Stimulated activated CD4-positive, alpha-beta T cell treated with anti-CD3 and anti-CD28 coated beads, Interleukin-2, amount 100 ng/mL, for 4 hours (primary cell): ENCODE measurements around the gene FGFBP2.
A peak's percentile ranks its signal among the peaks of the same experiment; 100 is the strongest.

ENCODE experiments used
- DNase-seq: peaks from one replicate; pipeline ENCODE4 v3.0.0-alpha.2; 2020; ENCODE audit warnings: low read depth

Gene FGFBP2

GRCh38 chr4:15968551-15969300 lies 5.8 kb upstream of the FGFBP2 start:
- no peak for DNase-seq

DNA sequence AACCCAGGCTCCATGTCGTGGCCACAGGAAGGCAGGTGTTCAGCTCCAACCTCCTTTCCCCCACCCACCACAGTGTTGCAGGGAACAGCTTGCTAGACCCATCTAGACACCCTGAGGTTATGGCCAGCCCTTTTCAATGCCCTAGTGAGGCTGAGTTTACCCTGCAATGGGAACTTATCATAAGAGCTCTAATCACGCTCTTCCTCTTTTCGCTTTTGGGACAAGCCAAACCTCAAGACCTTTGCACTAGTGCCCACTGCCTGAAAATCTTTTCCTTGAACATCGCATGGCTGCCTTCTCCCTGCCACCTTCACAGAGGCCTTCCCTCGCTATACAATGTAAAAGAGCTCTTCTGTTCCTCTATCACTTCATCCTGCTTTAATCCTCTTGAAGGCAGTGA lies 2.4 kb upstream of the FGFBP2 start:
- no peak for DNase-seq

DNA sequence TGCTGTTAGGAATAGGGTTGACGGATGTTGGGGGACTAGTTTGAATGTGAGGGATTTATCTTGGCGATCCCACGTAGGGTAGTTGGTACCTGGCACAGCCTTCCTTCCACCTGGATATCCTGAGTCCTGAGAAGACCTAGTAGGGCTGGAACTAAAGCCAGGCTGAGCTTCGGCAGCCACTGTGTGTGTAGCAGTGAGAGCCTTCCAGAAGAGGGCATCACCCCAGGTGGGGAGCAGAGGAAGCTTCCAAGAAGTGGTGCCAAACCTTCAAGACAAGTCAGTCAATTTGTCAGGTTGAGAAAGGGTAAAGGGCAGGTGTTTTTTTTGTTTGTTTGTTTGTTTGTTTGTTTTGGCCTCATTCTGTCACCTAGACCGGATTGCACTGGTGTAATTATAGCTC lies 1.2 kb upstream of the FGFBP2 start:
- no peak for DNase-seq

GRCh38 chr4:15963576-15963975 lies 601 bp upstream of the FGFBP2 start:
- DNase-seq = no peak

- DNase-seq = no peak
Observed at GRCh38 chr4:15961781-15962510, 1.0 kb downstream of the FGFBP2 start.

- no peak for DNase-seq
Observed at GRCh38 chr4:15958562-15958961, 4.4 kb downstream of the FGFBP2 start.

GRCh38 chr4:15956179-15956850 lies 6.7 kb downstream of the FGFBP2 start:
- peak; percentile 65 for DNase-seq

DNA sequence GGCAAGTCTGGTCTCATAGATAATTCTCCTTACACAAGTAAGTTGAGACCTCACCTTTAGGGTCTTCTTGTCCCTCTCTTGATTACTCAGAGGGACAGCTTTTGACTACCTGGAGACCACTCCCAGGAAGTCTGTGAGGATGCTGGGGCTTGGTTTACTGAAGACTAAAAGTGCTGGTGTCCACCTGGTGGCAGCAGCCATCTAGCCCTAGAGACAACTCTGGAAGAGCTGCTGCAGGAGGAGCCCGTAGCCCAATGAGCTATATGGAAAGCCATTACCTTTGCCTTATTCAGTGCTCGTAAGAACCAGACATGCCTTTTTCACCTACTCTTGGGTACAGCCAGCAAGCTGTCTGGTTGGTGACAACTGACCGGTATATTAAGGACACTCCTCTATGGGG lies 7.3 kb downstream of the FGFBP2 start:
- DNase-seq = no peak

DNA sequence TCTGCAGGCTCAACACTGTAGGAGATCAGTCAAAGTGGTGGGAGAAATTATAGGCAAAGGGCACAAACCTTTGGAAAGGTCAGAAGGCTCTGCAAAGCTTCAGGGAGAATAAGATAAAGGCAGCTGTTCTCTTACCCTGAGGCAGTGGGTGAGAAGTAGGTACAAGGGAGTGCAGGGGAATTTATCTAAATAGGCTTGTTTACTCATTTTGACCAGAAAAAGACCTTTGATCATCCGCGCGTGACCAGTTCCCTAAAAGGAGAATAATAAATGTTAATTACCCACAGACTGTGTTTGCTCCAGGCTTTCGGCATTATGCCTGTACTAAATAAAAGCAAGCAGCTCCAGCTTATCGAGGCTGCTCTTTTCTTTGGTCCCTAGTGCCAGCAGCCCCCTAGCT lies 9.3 kb downstream of the FGFBP2 start:
- no peak for DNase-seq

DNA sequence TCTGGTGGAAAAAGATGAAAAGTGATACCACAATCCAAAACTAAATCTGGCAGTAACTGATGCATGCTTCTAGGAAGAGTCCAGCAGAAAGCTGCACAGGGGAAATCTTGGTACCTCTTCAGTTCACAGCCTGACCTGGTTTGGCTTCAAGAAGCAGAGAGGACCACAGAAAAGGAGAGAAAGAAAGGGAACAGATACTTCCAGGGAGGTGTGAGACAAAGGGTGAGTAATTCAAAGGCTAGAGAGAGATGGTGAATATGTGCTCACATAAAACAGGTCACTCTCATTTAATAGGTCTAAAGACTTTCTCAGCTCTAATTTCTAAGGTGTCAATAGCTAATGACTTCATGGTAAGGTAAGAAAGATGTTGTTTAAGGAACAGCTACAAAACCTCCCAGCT lies 11.2 kb downstream of the FGFBP2 start:
- DNase-seq = no peak

DNA sequence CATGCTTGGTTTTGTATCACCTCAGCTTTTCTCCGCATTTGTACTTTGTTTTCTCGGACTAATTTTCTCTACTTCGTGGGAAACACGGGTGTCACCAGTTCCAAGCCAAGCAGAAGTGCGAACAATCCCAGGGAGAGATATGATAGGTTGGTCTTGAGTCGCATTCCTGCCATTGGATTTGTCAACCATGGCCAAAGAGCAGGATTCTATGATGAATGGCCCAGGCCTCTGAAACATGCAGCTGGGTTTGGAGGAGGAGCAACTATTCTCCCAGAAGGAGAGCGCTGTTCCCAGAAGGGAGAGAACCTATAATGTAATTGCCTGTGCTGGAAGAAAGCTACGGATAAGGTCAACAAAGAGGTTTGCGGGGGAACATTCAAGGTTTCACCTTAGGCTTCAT lies 14.1 kb downstream of the FGFBP2 start:
- DNase-seq = no peak

DNA sequence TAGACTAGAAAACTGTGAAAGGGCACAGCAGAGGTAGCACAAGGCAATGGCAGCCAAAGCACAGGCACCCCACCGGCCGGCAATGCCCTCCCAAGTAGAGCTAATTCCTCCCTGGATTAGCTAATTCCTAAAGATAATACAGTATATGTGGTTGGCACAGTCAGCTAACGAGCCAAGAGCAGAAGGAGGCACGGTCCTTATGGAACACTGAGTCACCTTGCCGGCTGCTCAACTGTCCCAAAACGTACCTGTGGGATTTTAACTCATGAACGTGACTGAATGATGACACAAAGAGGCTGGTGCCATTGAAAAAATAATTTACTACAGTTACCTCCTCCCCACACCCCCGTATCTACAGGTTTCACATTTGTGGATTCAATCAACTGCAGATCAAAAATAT lies 15.3 kb downstream of the FGFBP2 start:
- no peak for DNase-seq

- DNase-seq = no peak
Observed at GRCh38 chr4:15945516-15945915, 17.5 kb downstream of the FGFBP2 start.

- DNase-seq = no peak
Observed at GRCh38 chr4:15944895-15945294, 18.1 kb downstream of the FGFBP2 start.

DNA sequence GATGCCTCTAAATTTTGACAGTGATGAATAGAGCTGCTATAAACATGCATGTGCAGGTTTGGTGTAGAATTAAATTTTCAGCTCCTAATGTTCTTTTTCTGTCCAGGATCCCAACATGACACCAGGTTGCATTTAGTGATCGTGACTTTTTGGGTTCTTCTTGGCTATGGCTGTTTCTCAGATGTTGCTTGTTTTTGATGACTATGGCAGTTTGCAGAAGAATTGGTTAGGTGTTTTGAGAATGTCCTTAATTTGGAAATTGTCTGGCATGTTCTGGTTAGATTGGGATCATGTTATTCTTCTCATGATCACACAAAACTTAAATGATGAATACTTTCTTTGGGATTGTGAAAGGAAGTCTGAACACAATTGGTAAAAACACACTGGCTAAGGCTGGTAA lies 20.7 kb downstream of the FGFBP2 start:
- no peak for DNase-seq

- no peak for DNase-seq
Observed at GRCh38 chr4:15938640-15939039, 24.3 kb downstream of the FGFBP2 start, which contains the start of gene FGFBP1. TSS of gene FGFBP1 (minus strand) at chr4:15938740. CDS start at chr4:15936632, 2,108 bp downstream.

GRCh38 chr4:15938182-15938581 lies 24.8 kb downstream of the FGFBP2 start:
- no peak for DNase-seq

GRCh38 chr4:15936495-15936894 lies 26.5 kb downstream of the FGFBP2 start:
- DNase-seq = no peak

DNA sequence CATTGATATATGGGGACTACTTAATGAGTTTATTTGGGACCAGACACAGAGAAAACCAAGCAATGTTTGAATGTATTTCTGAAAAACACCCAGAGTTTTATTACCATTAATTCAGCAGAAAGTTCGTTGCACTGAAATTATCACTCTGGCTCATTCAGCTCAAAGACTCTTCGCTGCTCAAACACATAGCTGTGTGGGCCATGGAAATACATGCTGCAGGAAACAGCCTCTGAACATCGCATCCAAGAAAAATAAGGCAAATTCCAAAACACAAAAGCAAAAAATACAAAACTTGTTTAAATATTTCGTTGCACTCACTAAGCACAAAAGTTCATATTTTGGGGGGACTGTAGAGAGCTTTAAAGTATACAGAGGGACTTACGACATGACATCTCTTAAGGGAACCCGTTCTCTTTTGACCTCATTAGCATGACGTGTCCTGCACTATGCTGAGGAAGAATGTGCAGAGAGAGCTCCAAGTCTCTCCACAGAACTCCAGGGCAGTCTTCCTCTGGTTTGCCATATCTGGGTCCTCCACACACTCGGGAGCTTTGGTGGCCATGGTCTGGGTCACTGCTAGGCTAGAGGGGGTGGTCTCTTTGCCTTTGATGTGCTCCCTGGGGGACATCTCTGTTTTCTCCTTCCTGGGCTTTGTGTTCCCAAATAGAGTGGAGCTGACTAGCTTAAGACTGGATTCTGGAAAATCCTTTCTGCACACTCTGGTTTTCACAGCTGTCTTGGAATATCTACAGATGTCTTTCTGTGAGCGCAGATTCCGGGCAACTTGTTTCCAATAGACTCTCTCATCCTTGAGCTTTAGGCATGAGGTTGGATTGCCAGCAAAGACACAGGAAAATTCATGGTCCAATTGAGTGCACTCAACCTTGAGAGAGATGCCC lies 27.2 kb downstream of the FGFBP2 start:
- no peak for DNase-seq

DNA sequence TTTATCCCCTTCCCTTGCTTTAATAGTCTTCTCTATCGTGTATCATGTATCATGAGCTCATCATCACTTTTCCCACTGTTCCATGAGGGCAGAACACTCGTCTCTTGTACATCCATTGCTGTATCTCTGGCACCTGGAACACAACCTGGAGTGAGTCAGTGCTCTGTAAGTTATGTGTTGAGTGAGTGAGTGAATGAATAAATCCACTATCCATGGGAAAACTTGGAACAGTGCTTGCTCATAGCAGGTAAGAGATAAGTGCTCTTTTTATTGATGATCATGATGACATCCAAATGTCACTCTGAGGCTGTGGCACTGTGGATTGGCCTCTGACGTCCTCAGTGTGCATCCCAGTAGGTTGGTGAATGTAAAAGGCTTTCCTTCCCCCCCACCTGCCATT lies 28.7 kb downstream of the FGFBP2 start:
- no peak for DNase-seq

- no peak for DNase-seq
Observed at GRCh38 chr4:15931451-15932210, 31.3 kb downstream of the FGFBP2 start.
